Adrenal gland (tissue), 12 donors: ENCODE data around the gene GRN. TPM values are rescaled to one million over a fixed set of nuclear protein-coding genes. Genes with fewer than 3 reads are reported as not detected.
"Not testable (repeated sequence)": the region's sequence is repeated elsewhere in the genome, so short reads cannot be mapped to it uniquely, and the experiment has no call there.

Experiments
- DNase-seq, 7 donors: peaks; one replicate each; pipeline ENCODE4 v3.0.0-alpha.2; 2019 to 2020
- H3K27ac ChIP-seq, 5 donors: fragments of 200-600 bp; sonication (generic) in 4 of 5; 1 replicate in 3 of 5; 2 replicates in 2 of 5; pipeline versions ENCODE4 v1.5.1 to v1.8.0; 2016 to 2020; ENCODE audit warnings: mild to moderate bottlenecking in 1 of 5
- H3K27me3 ChIP-seq: fragments of 200-600 bp; 2 replicates; pipeline ENCODE4 v1.8.0; 2021
- H3K36me3 ChIP-seq, 2 donors: fragments of 200-600 bp; replicated peaks in 1 of 2; 1 replicate in 1 of 2; 2 replicates in 1 of 2; pipeline versions ENCODE4 v1.5.1 to v1.8.0; 2018 to 2022
- H3K4me1 ChIP-seq, 2 donors: fragments of 200-600 bp; replicated peaks in 1 of 2; 1 replicate in 1 of 2; 2 replicates in 1 of 2; pipeline versions ENCODE4 v1.5.1 to v1.8.0; 2018 to 2021
- H3K4me3 ChIP-seq, 4 donors: fragments of 200-600 bp; sonication (generic) in 3 of 4; one replicate each; pipeline ENCODE4 v1.5.1; 2016 to 2018
- H3K9me3 ChIP-seq, 3 donors: fragments of 200-600 bp; sonication (generic) in 1 of 3; replicated peaks in 1 of 3; 1 replicate in 2 of 3; 2 replicates in 1 of 3; pipeline versions ENCODE4 v1.5.1 to v1.8.0; 2016 to 2021
- CTCF ChIP-seq, 6 experiments: fragments of 450-650 bp in 4 of 6; fragments of 200-600 bp in 2 of 6; sonication (generic) in 1 of 6; IDR thresholded peaks; 1 replicate in 5 of 6; 2 replicates in 1 of 6; pipeline versions ENCODE4 v1.5.1 to v1.8.0; 2016 to 2021; ENCODE audit warnings: antibody characterized with exemption in 6 of 6, mild to moderate bottlenecking in 2 of 6, moderate library complexity in 1 of 6
- POLR2A ChIP-seq, 2 donors: fragments of 450-650 bp; IDR thresholded peaks; one replicate each; pipeline ENCODE4 v1.6.1; 2017; ENCODE audit warnings: antibody characterized with exemption in 2 of 2, mild to moderate bottlenecking in 2 of 2, moderate library complexity in 1 of 2
- WGBS, 4 donors: extraction: QIAGEN DNeasy Blood & Tissue Kit in 2 of 4; methylation state at CpG; one replicate each; pipeline versions ENCODE4 v1.1.5 to v1.1.7; 2013 to 2017; 5-methylcytosine and 5-hydroxymethylcytosine counted together
- intact Hi-C, 2 donors: fragments of 100-400 bp; cut with DNase I; formaldehyde crosslinking; loops; one replicate each; pipeline versions ENCODE4 v1.14.1 to v1.15.0; 2022 to 2023
- polyA plus RNA-seq, 3 donors: library from polyadenylated mRNA; stranded (reverse); fragments of 200-250 nt in 2 of 3; fragments of 350-450 nt in 1 of 3; fragmentation: Illumina TruSeq in 1 of 3; extraction: RNeasy Lipid Tissue Mini Kit (QIAGEN cat#74804) in 1 of 3; gene quantifications; one replicate each; pipeline ENCODE4 v1.2.3, GENCODE V29; 2013 to 2014
- total RNA-seq, 9 donors: library from RNA; depleted of rRNA in 4 of 9; stranded (reverse); fragments of >200 nt in 4 of 9; fragments of 120-200 nt in 1 of 9; fragmentation: NEBNext Ultra II Directional in 1 of 9; extraction: Animal tissue kit (Norgen Biotek cat#: 25700) in 1 of 9; gene quantifications; one replicate each; pipeline versions ENCODE4 v1.1.0 to v1.2.4, GENCODE V29; 2013 to 2023
- donor health status: healthy with polysubstance abuse.
- donor health status: Bipolar disorder and iron deficiency.
- donor health status: DM: yes; HTN: yes; CAD: no.
- donor health status: DM: no; HTN: no; CAD: no.
- donor health status: DM: no; HTN: no; CAD: no.
- donor health status: DM: yes; HTN: yes; CAD: no.

GRN gene
- total and polyA plus RNA-seq, 12 donors: 79.0 to 721 (median 320) TPM

- H3K27me3 ChIP-seq: peaks cover 4% of the 10 kb centered on the region
- no peaks in the 10 kb centered on the region for H3K9me3 ChIP-seq
- intact Hi-C loops: no loop called here
- H3K4me1 ChIP-seq: peaks cover 0 to 11% of the 10 kb centered on the region in 2 donors
- H3K36me3 ChIP-seq: no peaks in the 10 kb centered on the region
- H3K4me3 ChIP-seq: no peak within 1 kb of the TSS
- H3K27ac ChIP-seq: no peak within 1 kb of the TSS
- DNase-seq: no peak
- WGBS, 4 donors: 22 to 100% (median 35%) methylated on average over 1 of the region's 1 CpG
- TF ChIP-seq POLR2A (IDR thresholded peaks at IDR 0.05) (no peak), CTCF (IDR thresholded peaks at IDR 0.05) (no peak)
Observed at GRCh38 chr17:44389281-44389680, 44.2 kb downstream of the GRN start, which contains the start of gene ITGA2B. ITGA2B (minus strand) TSS chr17:44389649; CDS start chr17:44389473, 176 bp downstream.

GRCh38 chr17:44389723-44390202 is 44.7 kb downstream of the GRN start:
- intact Hi-C loops: loop anchor here in 1 of 2 donors (10.0 kb wide), 1 partner anchor 115 kb away; the partner anchor contains the start of gene GPATCH8
- Histone ChIP-seq H3K9me3 (no peaks in the 10 kb centered on the region), H3K27me3 (peaks cover 4% of the 10 kb centered on the region), H3K36me3 (no peaks in the 10 kb centered on the region), H3K4me3 (no peak overlapping the region), H3K27ac (no peak overlapping the region), H3K4me1 (peaks cover 0 to 11% of the 10 kb centered on the region in 2 donors)
- WGBS, 4 donors: 69 to 88% (median 78%) methylated on average over 6 of the region's 6 CpGs
- peak in 1 of 7 donors; percentile 10 for DNase-seq
- TF ChIP-seq CTCF (IDR thresholded peaks at IDR 0.05) (no peak), POLR2A (IDR thresholded peaks at IDR 0.05) (no peak)

- Histone ChIP-seq H3K36me3 (no peaks in the 10 kb centered on the region), H3K27ac (no peak overlapping the region), H3K4me3 (no peak overlapping the region), H3K4me1 (peaks cover 0 to 10% of the 10 kb centered on the region in 2 donors), H3K9me3 (no peaks in the 10 kb centered on the region), H3K27me3 (peaks cover 4% of the 10 kb centered on the region)
- DNase-seq: peak in 2 of 7 donors; percentile 3 to 33
- WGBS, 4 donors: 77 to 85% (median 80%) methylated on average over 8 to 10 of the region's 10 CpGs
- intact Hi-C loops: loop anchor here in 1 of 2 donors (10.0 kb wide), 1 partner anchor 114 kb away; the partner anchor contains the start of gene GPATCH8
- no peak for TF ChIP-seq POLR2A (IDR thresholded peaks at IDR 0.05)
- TF ChIP-seq CTCF (IDR thresholded peaks at IDR 0.05): no peak
Observed at GRCh38 chr17:44390250-44390870, 45.3 kb downstream of the GRN start.

DNA sequence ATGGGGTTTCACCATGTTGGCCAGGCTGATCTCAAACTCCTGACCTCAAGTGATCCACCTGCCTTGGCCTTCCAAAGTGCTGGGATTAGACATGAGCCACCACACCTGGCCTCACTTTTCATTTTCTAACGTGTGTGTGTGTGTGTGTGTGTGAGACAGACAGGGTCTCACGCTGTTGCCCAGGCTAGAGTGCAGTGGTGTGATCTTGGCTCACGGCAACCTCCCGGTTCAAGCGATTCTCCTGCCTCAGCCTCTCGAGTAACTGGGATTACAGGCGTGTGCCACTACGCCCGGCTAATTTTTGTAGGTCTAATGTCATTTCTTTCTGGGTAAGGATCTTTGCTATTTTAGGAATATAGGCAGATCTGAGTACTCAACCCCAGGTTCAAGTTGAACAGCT is 49.0 kb downstream of the GRN start:
- intact Hi-C loops: loop anchor here in 1 of 2 donors (10.0 kb wide), 1 partner anchor 111 kb away; the partner anchor contains the start of gene GPATCH8
- not testable (repeated sequence) for H3K36me3 ChIP-seq, H3K27ac ChIP-seq, H3K4me1 ChIP-seq, H3K9me3 ChIP-seq, H3K4me3 ChIP-seq, H3K27me3 ChIP-seq
- WGBS, 4 donors: 94 to 97% (median 96%) methylated on average over 9 of the region's 9 CpGs
- TF ChIP-seq CTCF (IDR thresholded peaks at IDR 0.05): peak in 1 of 6 experiments; percentile 0
- peak in 1 of 7 donors; percentile 18 for DNase-seq
